HL-60 (cell line): ENCODE data around the gene PRSS53.

Experiments used
- DNase-seq, 2 experiments: peaks; one replicate each; pipeline ENCODE4 v3.0.0-alpha.2; 2010 to 2020; ENCODE audit warnings: low read depth in 1 of 2, low spot score in 1 of 2
- H3K27ac ChIP-seq: fragments of 250-450 bp; sonication (Bioruptor Pico); replicated peaks from 2 replicates; pipeline ENCODE4 v1.5.1; 2020; ENCODE audit warnings: mild to moderate bottlenecking, moderate library complexity
- H3K27me3 ChIP-seq: fragments of 250-450 bp; sonication (Bioruptor Pico); 2 replicates; pipeline ENCODE4 v1.5.1; 2021; ENCODE audit warnings: mild to moderate bottlenecking, moderate library complexity; ENCODE audit not compliant: insufficient read depth, poor library complexity, severe bottlenecking
- H3K4me3 ChIP-seq: replicated peaks from 2 replicates; pipeline ENCODE4 v1.5.1; 2011; ENCODE audit warnings: mild to moderate bottlenecking, control low read depth, low read length; ENCODE audit not compliant: insufficient read depth
- CTCF ChIP-seq: IDR thresholded peaks from one replicate; pipeline ENCODE4 v1.5.1; 2011; ENCODE audit warnings: low read length, control low read depth, inconsistent platforms; ENCODE audit not compliant: insufficient read depth
- GABPA ChIP-seq: IDR thresholded peaks from 2 replicates; pipeline ENCODE4 v1.6.1; 2012; ENCODE audit warnings: low read depth
- POLR2AphosphoS5 ChIP-seq: IDR thresholded peaks from 2 replicates; pipeline ENCODE4 v1.6.1; 2012; ENCODE audit warnings: low read depth
- REST ChIP-seq: IDR thresholded peaks from 2 replicates; pipeline ENCODE4 v1.6.1; 2012; ENCODE audit warnings: low read depth; ENCODE audit not compliant: insufficient replicate concordance
- SPI1 ChIP-seq: IDR thresholded peaks from 2 replicates; pipeline ENCODE4 v1.6.1; 2012; ENCODE audit warnings: low read depth, mild to moderate bottlenecking, borderline replicate concordance

PRSS53 gene

DNA sequence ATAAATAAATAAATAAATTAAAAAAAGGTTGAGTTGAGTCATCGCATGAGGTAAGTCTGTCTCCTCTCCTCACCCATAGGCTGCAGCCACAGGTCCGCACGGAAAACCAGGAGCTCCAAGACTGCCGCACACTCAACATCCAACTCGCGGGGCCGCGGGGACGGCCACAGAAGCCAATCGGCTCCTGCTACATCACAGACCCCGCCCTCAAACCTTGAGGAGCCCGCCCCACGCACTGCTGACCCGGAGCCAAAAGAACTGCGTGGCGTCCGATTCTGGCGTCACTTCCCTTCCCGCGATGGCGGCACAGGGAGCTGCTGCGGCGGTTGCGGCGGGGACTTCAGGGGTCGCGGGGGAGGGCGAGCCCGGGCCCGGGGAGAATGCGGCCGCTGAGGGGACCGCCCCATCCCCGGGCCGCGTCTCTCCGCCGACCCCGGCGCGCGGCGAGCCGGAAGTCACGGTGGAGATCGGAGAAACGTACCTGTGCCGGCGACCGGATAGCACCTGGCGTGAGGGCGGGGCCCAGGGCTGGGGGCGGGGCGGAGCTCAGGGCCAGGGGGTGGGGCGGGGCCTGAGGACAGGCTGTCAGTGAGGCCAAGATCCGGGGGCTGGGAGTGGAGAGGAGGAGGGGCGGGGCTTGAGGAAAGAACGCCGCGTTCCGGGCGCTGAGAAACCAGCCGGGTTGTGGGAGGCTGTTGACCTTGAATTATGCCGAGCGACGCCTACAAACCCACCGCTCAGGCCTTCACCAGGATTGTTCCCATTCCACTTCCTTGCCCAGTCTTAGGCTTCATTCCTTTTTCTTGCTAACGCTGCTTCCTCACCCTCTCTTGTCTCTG lies 28.9 kb upstream of the PRSS53 start, which contains the start of gene KAT8:
Gene KAT8 (plus strand): TSS at position 281 of the 839 bp plus-strand sequence. CDS start 18 bp downstream, at position 299.
- Histone ChIP-seq H3K27ac (peak within 1 kb of the TSS; percentile 82), H3K4me3 (peak within 1 kb of the TSS; percentile 54), H3K27me3 (no peaks in the 10 kb centered on the region)
- DNase-seq, result peak; percentile 95 to 99
- TF ChIP-seq CTCF, result no peak
- TF ChIP-seq GABPA, result peak; percentile 96
- peak; percentile 84; the same call in 1 of the 2 replicates for TF ChIP-seq POLR2AphosphoS5
- peak; percentile 61; the same call in 1 of the 2 replicates for TF ChIP-seq SPI1
- TF ChIP-seq REST, result peak; percentile 49

GRCh38 chr16:31114468-31114867 lies 25.7 kb upstream of the PRSS53 start:
- no peak for DNase-seq
- TF ChIP-seq CTCF, result no peak
- TF ChIP-seq GABPA, result no peak
- Histone ChIP-seq H3K4me3 (no peak overlapping the region), H3K27ac (peak overlapping the region; percentile 68), H3K27me3 (no peaks in the 10 kb centered on the region)

- no peak for TF ChIP-seq CTCF
- peak; percentile 78 for TF ChIP-seq POLR2AphosphoS5
- TF ChIP-seq REST, result no peak
- TF ChIP-seq GABPA, result no peak; the same call in 1 of the 2 replicates
- TF ChIP-seq SPI1, result peak; percentile 74; the same call in 1 of the 2 replicates
- Histone ChIP-seq H3K27ac (peak overlapping the region; percentile 68), H3K4me3 (no peak overlapping the region)
These were observed 24.7 kb upstream of the PRSS53 start for GRCh38 chr16:31113121-31114120.

More at GRCh38 chr16:31113121-31114120, 24.7 kb upstream of the PRSS53 start:
- H3K27me3 ChIP-seq, result no peaks in the 10 kb centered on the region
- peak; percentile 82 to 89 for DNase-seq
